Fibroblast of lung (primary cell): Measurements from ENCODE around the gene SLC22A12. TPM values are rescaled to one million over a fixed set of nuclear protein-coding genes. Genes with fewer than 3 reads are reported as not detected.

Experiments
- DNase-seq, 2 donors: peaks; one replicate each; pipeline versions ENCODE4 v3.0.0 to v3.0.0-alpha.2; 2010; ENCODE audit warnings: low read depth in 2 of 2
- H2AFZ ChIP-seq: 2 replicates; pipeline ENCODE4 v1.5.1; 2012; ENCODE audit warnings: low read length, control low read depth, inconsistent platforms
- H3K27ac ChIP-seq: 2 replicates; pipeline ENCODE4 v1.5.1; 2011; ENCODE audit warnings: low read length, control low read depth; ENCODE audit not compliant: insufficient read depth
- H3K27me3 ChIP-seq: 2 replicates; pipeline ENCODE4 v1.5.1; 2011; ENCODE audit warnings: mild to moderate bottlenecking, low read length; ENCODE audit not compliant: control insufficient read depth, insufficient read depth
- H3K36me3 ChIP-seq: 2 replicates; pipeline ENCODE4 v1.5.1; 2011; ENCODE audit warnings: low read length; ENCODE audit not compliant: control insufficient read depth, insufficient read depth
- H3K4me1 ChIP-seq: 2 replicates; pipeline ENCODE4 v1.5.1; 2011; ENCODE audit warnings: low read length; ENCODE audit not compliant: control insufficient read depth, insufficient read depth; ENCODE audit errors: extremely low read depth
- H3K4me2 ChIP-seq: 2 replicates; pipeline ENCODE4 v1.5.1; 2011; ENCODE audit warnings: low read length, control low read depth; ENCODE audit not compliant: insufficient read depth; ENCODE audit errors: extremely low read depth
- H3K4me3 ChIP-seq, 4 experiments: fragments of 200-600 bp in 1 of 4; sonication (generic) in 1 of 4; replicated peaks in 1 of 4; 2 replicates each; pipeline ENCODE4 v1.5.1; 2011 to 2016; ENCODE audit warnings: low read length in 4 of 4, low read depth in 3 of 4, mild to moderate bottlenecking in 3 of 4, control low read depth in 2 of 4, inconsistent platforms in 1 of 4, mixed read lengths in 1 of 4; ENCODE audit not compliant: insufficient read depth in 1 of 4; ENCODE audit errors: control extremely low read depth in 1 of 4
- H3K79me2 ChIP-seq: 2 replicates; pipeline ENCODE4 v1.5.1; 2012; ENCODE audit warnings: mild to moderate bottlenecking, low read length, inconsistent platforms; ENCODE audit not compliant: control insufficient read depth, insufficient read depth
- H3K9ac ChIP-seq: 2 replicates; pipeline ENCODE4 v1.5.1; 2011; ENCODE audit warnings: mild to moderate bottlenecking, low read length, control low read depth; ENCODE audit not compliant: insufficient read depth
- H3K9me3 ChIP-seq: 2 replicates; pipeline ENCODE4 v1.5.1; 2012; ENCODE audit warnings: low read depth, low read length; ENCODE audit not compliant: control insufficient read depth, insufficient read depth
- H4K20me1 ChIP-seq: 2 replicates; pipeline ENCODE4 v1.5.1; 2011; ENCODE audit warnings: low read length; ENCODE audit not compliant: control insufficient read depth, insufficient read depth; ENCODE audit errors: extremely low read depth
- CTCF ChIP-seq, 2 donors: IDR thresholded peaks in 1 of 2; conservative IDR thresholded peaks in 1 of 2; 1 replicate in 1 of 2; 2 replicates in 1 of 2; pipeline ENCODE4 v1.5.1; 2011 to 2012; ENCODE audit warnings: low read length in 2 of 2, control low read depth in 1 of 2, inconsistent platforms in 1 of 2, low read depth in 1 of 2, mild to moderate bottlenecking in 1 of 2
- EZH2 ChIP-seq: IDR thresholded peaks from 2 replicates; pipeline ENCODE4 v1.5.1; 2012; ENCODE audit warnings: low read length, control low read depth, mild to moderate bottlenecking; ENCODE audit errors: missing control alignments
- polyA plus RNA-seq, 2 donors: library from polyadenylated mRNA; depleted of rRNA in 1 of 2; stranded (reverse) in 1 of 2; unstranded in 1 of 2; fragments of >200 nt; gene quantifications; 2 replicates each; pipeline ENCODE4 v1.2.1, GENCODE V29; 2011 to 2012; ENCODE audit warnings: missing spikeins in 1 of 2
- total RNA-seq: library from RNA; depleted of rRNA; stranded (reverse); fragments of >200 nt; gene quantifications from 2 replicates; pipeline ENCODE4 v1.2.1, GENCODE V29; 2014

The SLC22A12 gene
- total and polyA plus RNA-seq, 2 donors (not counting 1 experiment from before 2014, with no cell fraction given) = not detected

GRCh38 chr11:64607381-64607985, 16.5 kb downstream of the SLC22A12 start:
- Histone ChIP-seq H3K36me3 (no peaks in the 10 kb centered on the region), H4K20me1 (peaks cover 2% of the 10 kb centered on the region), H2AFZ (no peak overlapping the region), H3K4me3 (no peak overlapping the region), H3K79me2 (no peaks in the 10 kb centered on the region), H3K27me3 (peaks cover 2% of the 10 kb centered on the region), H3K27ac (no peak overlapping the region), H3K4me1 (no peaks in the 10 kb centered on the region), H3K9ac (no peak overlapping the region), H3K9me3 (no peaks in the 10 kb centered on the region), H3K4me2 (no peak overlapping the region)
- DNase-seq = no peak
- TF ChIP-seq EZH2 = no peak
- no peak for TF ChIP-seq CTCF (conservative IDR thresholded peaks at IDR 0.05 in 1 of 2, IDR thresholded peaks at IDR 0.05 in 1 of 2; ENCODE audit: low read depth in 1 of 2, low read length in 2 of 2)

- peaks cover 4% of the 10 kb centered on the region for H3K27me3 ChIP-seq
- DNase-seq = peak; percentile 5 to 28
- TF ChIP-seq CTCF (conservative IDR thresholded peaks at IDR 0.05 in 1 of 2, IDR thresholded peaks at IDR 0.05 in 1 of 2; ENCODE audit: low read depth in 1 of 2, low read length in 2 of 2) = no peak
- no peak for TF ChIP-seq EZH2
- no peaks in the 10 kb centered on the region for H3K79me2 ChIP-seq
- H3K4me3 ChIP-seq = peak overlapping the region in 1 of 4 experiments; percentile 20
- H3K4me1 ChIP-seq = no peaks in the 10 kb centered on the region
- no peaks in the 10 kb centered on the region for H3K9me3 ChIP-seq
- H2AFZ ChIP-seq = no peak overlapping the region
- H3K27ac ChIP-seq = no peak overlapping the region
- H3K36me3 ChIP-seq = no peaks in the 10 kb centered on the region
- no peak overlapping the region for H3K9ac ChIP-seq
- peaks cover 2% of the 10 kb centered on the region for H4K20me1 ChIP-seq
- no peak overlapping the region for H3K4me2 ChIP-seq
These were observed 17.0 kb downstream of the SLC22A12 start for GRCh38 chr11:64608046-64608445.

- no peak for DNase-seq
- Histone ChIP-seq H4K20me1 (peaks cover 2% of the 10 kb centered on the region), H3K27ac (no peak overlapping the region), H3K9ac (no peak overlapping the region), H3K4me2 (no peak overlapping the region), H3K36me3 (no peaks in the 10 kb centered on the region), H3K79me2 (no peaks in the 10 kb centered on the region), H3K4me1 (no peaks in the 10 kb centered on the region), H3K9me3 (no peaks in the 10 kb centered on the region), H3K27me3 (peaks cover 4% of the 10 kb centered on the region), H2AFZ (no peak overlapping the region), H3K4me3 (no peak overlapping the region)
- peak; percentile 55 for TF ChIP-seq EZH2
- TF ChIP-seq CTCF (conservative IDR thresholded peaks at IDR 0.05 in 1 of 2, IDR thresholded peaks at IDR 0.05 in 1 of 2; ENCODE audit: low read depth in 1 of 2, low read length in 2 of 2) = no peak
These were observed 17.6 kb downstream of the SLC22A12 start for GRCh38 chr11:64608636-64609035.
